Measurements from ENCODE around the gene SAC3D1. TPM values are rescaled to one million over a fixed set of nuclear protein-coding genes. Genes with fewer than 3 reads are reported as not detected.

The SAC3D1 gene
- total RNA-seq, 1 donor from 2014 or later: 7.5 TPM

- no peak for DNase-seq (ENCODE audit: low read depth in 2 of 2)
Observed at GRCh38 chr11:65087827-65088226, 46.8 kb downstream of the SAC3D1 start.

DNA sequence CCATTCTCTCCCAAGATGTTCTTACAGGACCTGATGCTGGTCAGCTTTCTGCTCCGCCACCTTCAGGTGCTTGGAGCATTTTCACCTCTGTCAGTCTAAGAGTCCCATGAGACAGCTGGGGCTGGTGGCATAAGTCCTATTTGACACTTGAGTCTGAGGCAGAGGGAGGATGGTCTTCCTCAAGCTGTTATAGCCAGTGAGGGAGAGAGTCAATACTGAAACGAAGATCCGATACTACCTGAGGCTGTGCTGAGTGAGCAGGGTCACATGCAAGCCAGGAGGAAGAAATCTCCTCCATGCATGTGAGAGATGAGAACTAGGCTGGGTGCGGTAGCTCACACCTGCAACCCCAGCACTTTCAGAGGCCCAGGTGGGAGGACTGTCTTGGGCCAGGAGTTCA is 48.6 kb downstream of the SAC3D1 start:
- DNase-seq (ENCODE audit: low read depth in 2 of 2): no peak

DNA sequence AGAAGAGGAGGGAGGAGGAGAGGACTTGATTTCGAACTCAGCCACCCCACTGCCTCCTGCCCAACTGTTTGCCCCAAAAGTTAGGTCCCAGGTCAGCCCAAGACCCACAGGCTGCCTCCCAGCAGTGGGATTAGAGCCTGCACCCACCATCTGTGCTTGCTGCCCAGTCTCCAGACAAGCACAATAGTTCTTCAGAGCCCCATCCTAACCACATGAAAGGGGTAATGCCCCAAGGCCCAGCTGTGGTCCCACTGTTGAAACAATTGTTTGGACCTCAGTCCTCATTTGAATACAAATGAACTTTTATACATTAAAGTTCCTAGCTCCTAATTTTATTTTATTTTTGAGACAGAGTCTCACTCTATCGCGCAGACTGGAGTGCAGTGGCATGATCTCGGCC is 49.6 kb downstream of the SAC3D1 start:
- DNase-seq (ENCODE audit: low read depth in 2 of 2): no peak

Other genes starting within 250 kb of the SAC3D1 start
- gene MAP4K2, start 238.0 kb upstream of the SAC3D1 start, total RNA-seq: 34.9 and 51.0 TPM in 2 replicates
- 10.5 and 12.5 TPM in 2 replicates for gene MEN1, start 230.7 kb upstream of the SAC3D1 start, total RNA-seq
- gene CDC42BPG, start 196.6 kb upstream of the SAC3D1 start, total RNA-seq: 0.22 and 0.79 TPM in 2 replicates
- 27.6 and 33.6 TPM in 2 replicates for gene EHD1, start 162.6 kb upstream of the SAC3D1 start, total RNA-seq
- gene ATG2A, start 124.0 kb upstream of the SAC3D1 start, total RNA-seq: 7.6 and 12.1 TPM in 2 replicates
- 5.0 and 11.5 TPM in 2 replicates for gene PPP2R5B, start 116.5 kb upstream of the SAC3D1 start, total RNA-seq
- not detected in 2 replicates for gene GPHA2, start 105.3 kb upstream of the SAC3D1 start, total RNA-seq
- gene MAJIN, start 69.1 kb upstream of the SAC3D1 start, total RNA-seq: not detected in 2 replicates
- 0.20 and 0.44 TPM in 2 replicates for gene BATF2, start 44.2 kb upstream of the SAC3D1 start, total RNA-seq
- 95.2 and 145 TPM in 2 replicates for gene ARL2, start 27.1 kb upstream of the SAC3D1 start, total RNA-seq
- 6.8 and 10.7 TPM in 2 replicates for gene SNX15, start 13.8 kb upstream of the SAC3D1 start, total RNA-seq
- gene NAALADL1, start 17.3 kb downstream of the SAC3D1 start, total RNA-seq: 9.8 and 12.3 TPM in 2 replicates
- gene CDCA5, start 42.8 kb downstream of the SAC3D1 start, total RNA-seq: 2.0 and 3.9 TPM in 2 replicates
- gene ZFPL1, start 43.0 kb downstream of the SAC3D1 start, total RNA-seq: 20.5 and 24.0 TPM in 2 replicates
- gene VPS51, start 55.0 kb downstream of the SAC3D1 start, total RNA-seq: 154 and 265 TPM in 2 replicates
- gene TM7SF2, start 70.7 kb downstream of the SAC3D1 start, total RNA-seq: 15.3 and 21.4 TPM in 2 replicates
- gene ZNHIT2, start 76.5 kb downstream of the SAC3D1 start, total RNA-seq: 4.6 and 9.7 TPM in 2 replicates
- gene FAU, start 80.9 kb downstream of the SAC3D1 start, total RNA-seq: 355 and 442 TPM in 2 replicates
- gene MRPL49, start 81.1 kb downstream of the SAC3D1 start, total RNA-seq: 39.2 and 41.3 TPM in 2 replicates
- 4.1 and 10.1 TPM in 2 replicates for gene SYVN1, start 93.3 kb downstream of the SAC3D1 start, total RNA-seq
- not detected in 2 replicates for gene SPDYC, start 129.0 kb downstream of the SAC3D1 start, total RNA-seq
- gene CAPN1, start 140.7 kb downstream of the SAC3D1 start, total RNA-seq: 60.9 and 80.2 TPM in 2 replicates
- gene POLA2, start 220.8 kb downstream of the SAC3D1 start, total RNA-seq: 1.8 and 3.5 TPM in 2 replicates

Data from lung microvascular endothelial cell (primary cell).